WERI-Rb-1 (cell line): ENCODE data around the gene PRICKLE1.

Experiments used
- DNase-seq: peaks from one replicate; pipeline ENCODE4 v3.0.0-alpha.2; 2020
- H3K27ac ChIP-seq: fragments of 250-450 bp; sonication (Bioruptor Pico); 2 replicates; pipeline ENCODE4 v1.5.1; 2020; ENCODE audit warnings: mild to moderate bottlenecking, moderate library complexity
- H3K27me3 ChIP-seq: fragments of 250-450 bp; sonication (Bioruptor Pico); 2 replicates; pipeline ENCODE4 v1.5.1; 2021; ENCODE audit warnings: mild to moderate bottlenecking, low read depth, moderate library complexity; ENCODE audit not compliant: insufficient read depth, severe bottlenecking
- H3K36me3 ChIP-seq: fragments of 250-450 bp; sonication (Bioruptor Pico); 2 replicates; pipeline ENCODE4 v1.5.1; 2020; ENCODE audit warnings: mild to moderate bottlenecking, moderate library complexity
- H3K4me3 ChIP-seq: 2 replicates; pipeline ENCODE4 v1.5.1; 2011; ENCODE audit warnings: low read depth, mild to moderate bottlenecking, control low read depth, low read length
- H3K9me3 ChIP-seq: fragments of 250-450 bp; sonication (Bioruptor Pico); 2 replicates; pipeline ENCODE4 v1.5.1; 2021; ENCODE audit warnings: mild to moderate bottlenecking, moderate library complexity; ENCODE audit not compliant: severe bottlenecking
- CTCF ChIP-seq: IDR thresholded peaks from 2 replicates; pipeline ENCODE4 v1.5.1; 2011; ENCODE audit warnings: low read depth, mild to moderate bottlenecking, control low read depth, inconsistent platforms, low read length

Gene PRICKLE1

GRCh38 chr12:42420395-42420794, 169.2 kb downstream of the PRICKLE1 start:
- Histone ChIP-seq H3K36me3 (no peaks in the 10 kb centered on the region; the same call in 1 of the 2 replicates), H3K27ac (no peak overlapping the region), H3K4me3 (no peak overlapping the region), H3K27me3 (no peaks in the 10 kb centered on the region), H3K9me3 (no peaks in the 10 kb centered on the region)
- no peak for TF ChIP-seq CTCF
- DNase-seq, result no peak

GRCh38 chr12:42410340-42410739, 179.2 kb downstream of the PRICKLE1 start:
- no peak for TF ChIP-seq CTCF
- no peak for DNase-seq

GRCh38 chr12:42409471-42409870, 180.1 kb downstream of the PRICKLE1 start:
- no peak overlapping the region for H3K4me3 ChIP-seq
- no peaks in the 10 kb centered on the region for H3K27me3 ChIP-seq
- no peak for TF ChIP-seq CTCF

More at GRCh38 chr12:42410340-42410739, 179.2 kb downstream of the PRICKLE1 start:
- Histone ChIP-seq H3K27me3 (no peaks in the 10 kb centered on the region), H3K9me3 (no peaks in the 10 kb centered on the region), H3K27ac (no peak overlapping the region; the same call in 1 of the 2 replicates), H3K4me3 (no peak overlapping the region), H3K36me3 (no peaks in the 10 kb centered on the region)

GRCh38 chr12:42407306-42407705, 182.2 kb downstream of the PRICKLE1 start:
- H3K9me3 ChIP-seq, result no peaks in the 10 kb centered on the region
- H3K4me3 ChIP-seq, result no peak overlapping the region
- no peak overlapping the region for H3K27ac ChIP-seq
- no peak for DNase-seq
- no peak for TF ChIP-seq CTCF
- H3K27me3 ChIP-seq, result no peaks in the 10 kb centered on the region
- peaks cover 6% of the 10 kb centered on the region; the same call in 1 of the 2 replicates for H3K36me3 ChIP-seq

More at GRCh38 chr12:42409471-42409870, 180.1 kb downstream of the PRICKLE1 start:
- DNase-seq, result no peak
- Histone ChIP-seq H3K36me3 (peaks cover 3% of the 10 kb centered on the region; the same call in 1 of the 2 replicates), H3K9me3 (no peaks in the 10 kb centered on the region), H3K27ac (no peak overlapping the region)
